H9 (cell line): ENCODE data around the gene ITSN1. TPM values are rescaled to one million over a fixed set of nuclear protein-coding genes. Genes with fewer than 3 reads are reported as not detected.

ENCODE experiments used
- DNase-seq: peaks from one replicate; pipeline ENCODE4 v3.0.0-alpha.2; 2017
- H2AFZ ChIP-seq: one replicate; pipeline ENCODE4 v1.6.1; 2013; ENCODE audit warnings: mild to moderate bottlenecking, low read length, control low read depth, moderate library complexity
- H2AK5ac ChIP-seq: 2 replicates; pipeline ENCODE4 v1.6.1; 2013; ENCODE audit warnings: low read length, control low read depth, mixed read lengths; ENCODE audit not compliant: insufficient read length
- H2BK120ac ChIP-seq: one replicate; pipeline ENCODE4 v1.6.1; 2013; ENCODE audit warnings: low read depth, mild to moderate bottlenecking, low read length, control low read depth, inconsistent platforms; ENCODE audit not compliant: poor library complexity, severe bottlenecking
- H2BK12ac ChIP-seq: 2 replicates; pipeline ENCODE4 v1.6.1; 2013; ENCODE audit warnings: low read length, control low read depth, mixed read lengths, low read depth; ENCODE audit not compliant: insufficient read length
- H2BK15ac ChIP-seq: 2 replicates; pipeline ENCODE4 v1.6.1; 2013; ENCODE audit warnings: low read depth, low read length, control low read depth
- H2BK20ac ChIP-seq: one replicate; pipeline ENCODE4 v1.6.1; 2013; ENCODE audit warnings: low read depth, mild to moderate bottlenecking, low read length, control low read depth, inconsistent platforms; ENCODE audit not compliant: poor library complexity, severe bottlenecking
- H2BK5ac ChIP-seq: 2 replicates; pipeline ENCODE4 v1.6.1; 2013; ENCODE audit warnings: low read length, control low read depth, mixed read lengths; ENCODE audit not compliant: insufficient read length
- H3K14ac ChIP-seq: 2 replicates; pipeline ENCODE4 v1.6.1; 2013; ENCODE audit warnings: low read length, control low read depth; ENCODE audit not compliant: insufficient read depth
- H3K18ac ChIP-seq: 2 replicates; pipeline ENCODE4 v1.6.1; 2013; ENCODE audit warnings: low read depth, mild to moderate bottlenecking, mixed read lengths, low read length, control low read depth; ENCODE audit not compliant: insufficient read length
- H3K23ac ChIP-seq: 2 replicates; pipeline ENCODE4 v1.6.1; 2013; ENCODE audit warnings: low read length, control low read depth, mixed read lengths, low read depth; ENCODE audit not compliant: insufficient read length
- H3K23me2 ChIP-seq: 2 replicates; pipeline ENCODE4 v1.6.1; 2013; ENCODE audit warnings: low read depth, mild to moderate bottlenecking, mixed read lengths, low read length, control low read depth; ENCODE audit not compliant: insufficient read length, poor library complexity, severe bottlenecking
- H3K27ac ChIP-seq: 2 replicates; pipeline ENCODE4 v1.5.1; 2013; ENCODE audit warnings: low read length, control low read depth, mixed read lengths, low read depth; ENCODE audit not compliant: insufficient read length
- H3K27me3 ChIP-seq: 2 replicates; pipeline ENCODE4 v1.6.1; 2013; ENCODE audit warnings: low read length, control low read depth, inconsistent platforms; ENCODE audit not compliant: insufficient read depth
- H3K4ac ChIP-seq: 2 replicates; pipeline ENCODE4 v1.6.1; 2013; ENCODE audit warnings: low read depth, mild to moderate bottlenecking, control low read depth, inconsistent platforms, low read length, moderate library complexity
- H3K4me1 ChIP-seq: 2 replicates; pipeline ENCODE4 v1.6.1; 2013; ENCODE audit warnings: low read length, control low read depth, inconsistent platforms; ENCODE audit not compliant: insufficient read depth
- H3K4me2 ChIP-seq: 2 replicates; pipeline ENCODE4 v1.6.1; 2013; ENCODE audit warnings: low read length, control low read depth, mixed read lengths; ENCODE audit not compliant: insufficient read length, insufficient read depth
- H3K56ac ChIP-seq: 2 replicates; pipeline ENCODE4 v1.6.1; 2013; ENCODE audit warnings: low read depth, mild to moderate bottlenecking, mixed read lengths, low read length, control low read depth; ENCODE audit not compliant: insufficient read length
- H3K79me1 ChIP-seq: 2 replicates; pipeline ENCODE4 v1.6.1; 2013; ENCODE audit warnings: low read depth, mild to moderate bottlenecking, moderate library complexity, low read length, control low read depth, inconsistent platforms; ENCODE audit not compliant: insufficient read depth, poor library complexity, severe bottlenecking
- H3K79me2 ChIP-seq: 2 replicates; pipeline ENCODE4 v1.6.1; 2013; ENCODE audit warnings: low read length, control low read depth, inconsistent platforms; ENCODE audit not compliant: insufficient read depth
- H3K9ac ChIP-seq: 2 replicates; pipeline ENCODE4 v1.6.1; 2013; ENCODE audit warnings: low read length, control low read depth, mixed read lengths; ENCODE audit not compliant: insufficient read length; ENCODE audit errors: extremely low read depth
- H3K9me3 ChIP-seq: one replicate; pipeline ENCODE4 v1.6.1; 2013; ENCODE audit warnings: low read depth, low read length, inconsistent platforms; ENCODE audit not compliant: control insufficient read depth
- H3T11ph ChIP-seq: one replicate; pipeline ENCODE4 v1.6.1; 2013; ENCODE audit warnings: mild to moderate bottlenecking, low read length, control low read depth, inconsistent platforms
- H4K20me1 ChIP-seq: one replicate; pipeline ENCODE4 v1.6.1; 2013; ENCODE audit not compliant: control insufficient read depth, insufficient read length, insufficient read depth
- H4K5ac ChIP-seq: 2 replicates; pipeline ENCODE4 v1.6.1; 2013; ENCODE audit warnings: low read depth, mild to moderate bottlenecking, mixed read lengths, low read length, control low read depth; ENCODE audit not compliant: insufficient read length
- H4K8ac ChIP-seq: replicated peaks from 2 replicates; pipeline ENCODE4 v1.6.1; 2013; ENCODE audit warnings: low read length, control low read depth, mixed read lengths, low read depth; ENCODE audit not compliant: insufficient read length
- H4K91ac ChIP-seq: 2 replicates; pipeline ENCODE4 v1.6.1; 2013; ENCODE audit warnings: low read depth, mild to moderate bottlenecking, moderate library complexity, mixed read lengths, low read length, control low read depth; ENCODE audit not compliant: insufficient read length
- H3K27ac Mint-ChIP-seq, 3 experiments: 2 replicates in 2 of 3; 3 replicates in 1 of 3; pipeline ENCODE4 v1.8.0; 2020 to 2021; ENCODE audit warnings: mixed read lengths in 3 of 3, mild to moderate bottlenecking in 1 of 3, moderate library complexity in 1 of 3
- H3K27me3 Mint-ChIP-seq: 2 replicates; pipeline ENCODE4 v1.8.0; 2021; ENCODE audit warnings: low read depth, mild to moderate bottlenecking, moderate library complexity, mixed read lengths
- H3K36me3 Mint-ChIP-seq, 3 experiments: 2 replicates in 2 of 3; 3 replicates in 1 of 3; pipeline ENCODE4 v1.8.0; 2020 to 2021; ENCODE audit warnings: low read depth in 3 of 3, mixed read lengths in 3 of 3; ENCODE audit not compliant: insufficient read depth in 1 of 3
- H3K4me1 Mint-ChIP-seq, 2 experiments: 2 replicates each; pipeline ENCODE4 v1.8.0; 2020; ENCODE audit warnings: mixed read lengths in 2 of 2
- H3K4me3 Mint-ChIP-seq, 2 experiments: 2 replicates in 1 of 2; 3 replicates in 1 of 2; pipeline ENCODE4 v1.8.0; 2020 to 2021; ENCODE audit warnings: mild to moderate bottlenecking in 2 of 2, mixed read lengths in 2 of 2, moderate library complexity in 1 of 2
- H3K9me3 Mint-ChIP-seq, 2 experiments: 2 replicates in 1 of 2; 3 replicates in 1 of 2; pipeline ENCODE4 v1.8.0; 2020; ENCODE audit warnings: mild to moderate bottlenecking in 2 of 2, mixed read lengths in 2 of 2, moderate library complexity in 1 of 2
- CTCF ChIP-seq: fragments of 200-600 bp; sonication (generic); conservative IDR thresholded peaks from 3 replicates; pipeline ENCODE4 v1.8.0; 2021; ENCODE audit warnings: antibody characterized with exemption, mild to moderate bottlenecking
- WGBS: extraction: QIAGEN DNeasy Blood & Tissue Kit; methylation state at CpG from one replicate; pipeline ENCODE4 v1.1.7; 2013; ENCODE audit warnings: missing lambda C conversion rate, low lambda C conversion rate, mixed read lengths; ENCODE audit not compliant: insufficient read length; ENCODE audit errors: extremely low coverage; 5-methylcytosine and 5-hydroxymethylcytosine counted together
- total RNA-seq: library from RNA; stranded (reverse); gene quantifications from 2 replicates; pipeline ENCODE4 v1.2.1, GENCODE V29; 2021

ITSN1 gene
- total RNA-seq, 1 experiment from 2014 or later: 94.2 TPM

- H2BK120ac ChIP-seq: no peak overlapping the region
- WGBS: no CpG with 5 or more reads among the region's 5 CpGs
Observed at GRCh38 chr21:33899199-33899598, 256.9 kb downstream of the ITSN1 start.

More at GRCh38 chr21:33899199-33899598, 256.9 kb downstream of the ITSN1 start:
- H3K4ac ChIP-seq: no peak overlapping the region
- no peak overlapping the region for H2BK15ac ChIP-seq
- H3K27me3 Mint-ChIP-seq: peaks cover 1% of the 10 kb centered on the region; the same call in 1 of the 2 replicates
- no peaks in the 10 kb centered on the region; the same call in 1 of the 2 replicates for H3K4me1 ChIP-seq
- no peaks in the 10 kb centered on the region for H3K79me1 ChIP-seq
- H2AK5ac ChIP-seq: no peak overlapping the region
- no peak overlapping the region for H3K27ac ChIP-seq
- no peak overlapping the region for H3K14ac ChIP-seq
- H3T11ph ChIP-seq: no peak overlapping the region
- no peak for TF ChIP-seq CTCF
- H2BK5ac ChIP-seq: no peak overlapping the region
- peaks cover 3% of the 10 kb centered on the region for H4K20me1 ChIP-seq
- no peak overlapping the region for H3K4me2 ChIP-seq
- no peak overlapping the region for H2BK20ac ChIP-seq
- H3K56ac ChIP-seq: no peak overlapping the region
- no peak overlapping the region for H4K8ac ChIP-seq
- no peak overlapping the region for H3K9ac ChIP-seq
- H2AFZ ChIP-seq: no peak overlapping the region
- no peaks in the 10 kb centered on the region for H3K79me2 ChIP-seq
- H3K18ac ChIP-seq: no peak overlapping the region
- H3K27ac Mint-ChIP-seq: no peak overlapping the region
- no peak overlapping the region for H4K5ac ChIP-seq
- no peaks in the 10 kb centered on the region for H3K23me2 ChIP-seq
- H4K91ac ChIP-seq: no peak overlapping the region
- H3K36me3 Mint-ChIP-seq: peaks cover 10 to 24% (median 20%) of the 10 kb centered on the region in 3 experiments; a peak in 6 of 7 replicates
- peaks cover 2 to 10% of the 10 kb centered on the region in 2 experiments; a peak in 2 of 5 replicates for H3K9me3 Mint-ChIP-seq
- H3K27me3 ChIP-seq: no peaks in the 10 kb centered on the region
- peaks cover 18 to 20% of the 10 kb centered on the region in 2 experiments for H3K4me1 Mint-ChIP-seq
- no peak overlapping the region for H3K23ac ChIP-seq
- H2BK12ac ChIP-seq: no peak overlapping the region
- no peak for DNase-seq
- no peak overlapping the region for H3K4me3 Mint-ChIP-seq
- no peaks in the 10 kb centered on the region for H3K9me3 ChIP-seq
